Measurements from ENCODE around the gene IRS1.
A peak's percentile ranks its signal among the peaks of the same experiment; 100 is the strongest.

Gene IRS1

GRCh38 chr2:226813148-226813701 is 13.6 kb upstream of the IRS1 start:
- DNase-seq (ENCODE audit: low read depth in 2 of 2) = no peak

GRCh38 chr2:226803410-226803809 is 3.8 kb upstream of the IRS1 start:
- DNase-seq (ENCODE audit: low read depth in 2 of 2) = no peak

- DNase-seq (ENCODE audit: low read depth in 2 of 2) = no peak
These were observed 3.0 kb upstream of the IRS1 start for GRCh38 chr2:226802573-226802972.

GRCh38 chr2:226800941-226801784 is 1.5 kb upstream of the IRS1 start:
- DNase-seq (ENCODE audit: low read depth in 2 of 2) = peak; percentile 44 to 45

GRCh38 chr2:226799976-226800940 is 638 bp upstream of the IRS1 start:
- DNase-seq (ENCODE audit: low read depth in 2 of 2) = no peak

- no peak for DNase-seq (ENCODE audit: low read depth in 2 of 2)
These were observed 1.0 kb downstream of the IRS1 start for GRCh38 chr2:226798422-226799210.

- DNase-seq (ENCODE audit: low read depth in 2 of 2) = no peak
These were observed 1.6 kb downstream of the IRS1 start for GRCh38 chr2:226797989-226798421.

- DNase-seq (ENCODE audit: low read depth in 2 of 2) = no peak
These were observed 2.2 kb downstream of the IRS1 start for GRCh38 chr2:226797289-226797988.

GRCh38 chr2:226796840-226797288 is 2.8 kb downstream of the IRS1 start:
- no peak for DNase-seq (ENCODE audit: low read depth in 2 of 2)

- DNase-seq (ENCODE audit: low read depth in 2 of 2) = no peak
These were observed 3.4 kb downstream of the IRS1 start for GRCh38 chr2:226796012-226796839.

GRCh38 chr2:226795281-226796011 is 4.2 kb downstream of the IRS1 start:
- no peak for DNase-seq (ENCODE audit: low read depth in 2 of 2)

- DNase-seq (ENCODE audit: low read depth in 2 of 2) = no peak
These were observed 4.9 kb downstream of the IRS1 start for GRCh38 chr2:226794751-226795171.

- DNase-seq (ENCODE audit: low read depth in 2 of 2) = no peak
These were observed 5.4 kb downstream of the IRS1 start for GRCh38 chr2:226794196-226794661.

GRCh38 chr2:226793646-226794045 is 6.0 kb downstream of the IRS1 start:
- DNase-seq (ENCODE audit: low read depth in 2 of 2) = no peak

- DNase-seq (ENCODE audit: low read depth in 2 of 2) = no peak
These were observed 7.3 kb downstream of the IRS1 start for GRCh38 chr2:226792155-226792881.

GRCh38 chr2:226791487-226792081 is 8.0 kb downstream of the IRS1 start:
- DNase-seq (ENCODE audit: low read depth in 2 of 2) = peak; percentile 80 to 83

GRCh38 chr2:226791056-226791486 is 8.5 kb downstream of the IRS1 start:
- DNase-seq (ENCODE audit: low read depth in 2 of 2) = no peak

GRCh38 chr2:226790431-226790830 is 9.2 kb downstream of the IRS1 start:
- no peak for DNase-seq (ENCODE audit: low read depth in 2 of 2)
